Left renal pelvis (tissue), 4 donors: ENCODE measurements around the gene CPA4. TPM values are rescaled to one million over a fixed set of nuclear protein-coding genes. Genes with fewer than 3 reads are reported as not detected.

Experiments used
- DNase-seq, 4 donors: peaks; one replicate each; pipeline ENCODE4 v3.0.0-alpha.2; 2013; ENCODE audit warnings: low read depth in 4 of 4, low spot score in 3 of 4
- polyA plus RNA-seq, 4 donors: library from polyadenylated mRNA; unstranded; fragments of 120-200 nt; gene quantifications; one replicate each; pipeline ENCODE4 v1.2.1, GENCODE V29; 2013; ENCODE audit not compliant: insufficient read length in 4 of 4

Gene CPA4
- polyA plus RNA-seq, 4 donors = 0.32 to 1.5 (median 0.36) TPM

DNA sequence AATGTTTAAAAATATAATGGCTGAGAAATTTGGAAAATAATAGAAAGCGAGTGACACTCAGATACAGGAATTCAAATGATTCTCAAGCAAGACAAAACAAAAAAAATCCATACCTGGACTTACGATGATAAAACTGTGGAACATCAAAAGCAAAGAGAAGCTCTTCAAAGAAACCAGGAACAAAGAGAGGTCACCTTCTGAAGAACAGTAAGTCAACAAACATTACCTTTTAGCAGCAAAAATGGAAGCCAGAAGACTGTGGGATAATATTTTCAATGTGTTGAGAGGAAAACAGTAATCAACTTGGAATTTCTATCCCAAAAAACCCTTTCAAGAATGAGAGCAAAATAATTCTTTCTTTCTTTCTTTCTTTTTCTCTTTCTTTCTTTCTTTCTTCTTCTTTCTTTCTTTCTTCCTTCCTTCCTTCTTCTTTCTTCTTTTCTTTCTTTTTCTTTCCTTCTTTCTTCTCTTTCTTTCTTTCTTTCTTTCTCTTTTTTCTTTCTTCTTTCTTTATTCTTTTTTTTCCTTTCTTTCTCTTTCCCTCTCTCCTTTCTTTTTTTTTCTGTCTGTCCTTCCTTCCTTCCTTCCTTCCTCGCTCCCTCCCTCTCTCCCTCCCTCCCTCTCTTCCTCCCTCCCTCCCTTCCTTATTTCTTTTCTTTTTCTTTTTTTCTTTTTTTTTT is 49.9 kb downstream of the CPA4 start:
- no peak for DNase-seq

DNA sequence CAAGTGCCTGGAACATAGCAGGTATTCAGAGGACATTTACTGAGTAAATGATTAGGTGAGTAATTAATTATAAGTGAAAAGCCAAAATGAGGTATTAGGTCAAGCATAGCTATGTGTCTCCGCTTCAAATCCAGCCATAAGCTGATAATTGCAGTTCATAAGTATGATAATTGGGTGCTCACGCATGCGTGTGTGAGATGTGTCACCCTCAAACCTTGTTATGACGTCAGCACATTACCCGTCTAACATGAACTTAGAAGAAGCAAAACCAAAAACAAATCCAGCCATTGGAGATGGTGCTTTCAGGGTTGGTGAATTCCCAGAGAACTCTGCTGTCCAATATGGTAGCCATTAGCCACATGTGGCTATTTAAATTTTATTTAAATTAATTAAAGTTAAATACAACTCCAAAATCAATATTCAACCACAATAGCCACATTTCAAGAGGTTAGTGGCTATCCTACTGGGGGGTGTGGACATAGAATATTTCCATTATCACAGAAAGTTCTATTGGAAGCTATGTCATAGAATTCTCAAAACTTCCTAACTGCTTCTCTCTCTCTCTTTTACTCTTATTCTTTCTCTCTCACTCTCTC is 51.4 kb downstream of the CPA4 start, which contains the start of gene CPA5:
TSS of gene CPA5 (plus strand) at position 546 of the 596 bp plus-strand sequence. CDS start 1,670 bp downstream, outside the sequence.
- no peak for DNase-seq

DNA sequence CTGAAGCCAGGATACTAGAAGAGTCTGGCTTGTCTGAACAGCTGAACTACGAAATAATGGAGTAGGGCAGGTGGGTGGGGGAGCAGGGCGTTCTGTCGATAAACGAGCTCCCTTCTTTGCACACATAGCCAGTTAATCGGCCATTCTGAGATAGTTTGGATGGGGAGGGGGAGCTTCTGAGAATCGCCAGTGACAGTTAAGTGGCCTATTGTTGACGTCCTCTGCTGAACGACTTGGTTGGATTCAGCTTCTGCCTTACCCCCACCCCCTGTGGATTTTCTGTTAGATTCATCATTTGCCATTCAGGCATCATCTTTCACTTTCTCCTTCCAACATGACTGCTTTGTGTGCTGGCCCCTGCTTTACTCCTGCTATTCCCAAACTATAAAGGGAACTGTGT is 52.2 kb downstream of the CPA4 start:
- DNase-seq = no peak

DNA sequence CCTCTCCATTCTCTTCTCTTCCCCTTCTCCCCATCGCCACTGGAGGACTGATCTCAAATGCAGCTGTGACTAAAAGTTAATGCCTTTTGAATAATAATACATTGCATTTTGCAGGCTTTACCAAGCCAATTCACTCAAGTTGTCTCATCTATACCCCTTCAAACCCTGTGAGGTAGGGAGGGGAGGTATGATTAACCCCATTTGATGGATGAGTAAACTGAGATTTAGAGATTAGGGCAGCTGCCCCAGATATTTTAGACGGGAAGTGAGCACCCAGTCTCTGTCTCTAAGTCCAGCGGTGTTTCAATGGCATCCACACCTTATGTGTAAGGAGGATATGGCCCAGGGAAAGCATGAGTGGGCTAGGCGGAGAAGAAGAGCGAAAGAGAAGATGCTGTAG is 52.8 kb downstream of the CPA4 start:
- DNase-seq = no peak

DNA sequence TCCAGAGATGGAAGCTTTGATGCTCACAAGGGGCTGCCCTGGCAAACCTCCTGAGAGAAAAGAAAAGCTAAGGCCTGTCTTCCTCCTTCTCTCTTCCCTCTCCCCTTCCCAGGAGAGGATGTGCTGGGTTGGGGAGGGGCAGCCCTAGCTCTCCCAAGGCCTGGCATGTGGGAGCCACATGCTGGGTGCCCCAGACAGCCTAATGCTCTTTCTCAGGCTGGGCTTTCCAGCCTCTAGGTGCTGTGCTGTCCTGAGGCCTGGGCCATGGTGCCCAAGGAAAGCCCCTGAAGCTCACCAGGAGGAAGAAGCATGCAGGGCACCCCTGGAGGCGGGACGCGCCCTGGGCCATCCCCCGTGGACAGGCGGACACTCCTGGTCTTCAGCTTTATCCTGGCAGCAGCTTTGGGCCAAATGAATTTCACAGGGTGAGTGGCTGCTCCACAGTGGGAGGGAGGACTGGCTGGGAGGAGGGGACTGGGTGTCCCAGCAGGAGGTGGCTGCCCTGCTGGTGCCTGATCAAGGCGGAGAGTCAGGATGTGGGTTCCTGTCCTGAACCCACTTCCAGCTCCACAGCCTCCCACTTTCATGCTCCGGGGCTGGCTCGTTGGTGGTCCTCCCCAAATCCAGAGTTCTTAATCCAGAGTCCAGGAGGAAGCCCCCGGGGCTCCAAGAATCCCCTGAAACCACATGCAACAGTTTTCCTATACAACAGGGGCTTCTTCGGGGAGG is 53.4 kb downstream of the CPA4 start:
- DNase-seq = no peak

DNA sequence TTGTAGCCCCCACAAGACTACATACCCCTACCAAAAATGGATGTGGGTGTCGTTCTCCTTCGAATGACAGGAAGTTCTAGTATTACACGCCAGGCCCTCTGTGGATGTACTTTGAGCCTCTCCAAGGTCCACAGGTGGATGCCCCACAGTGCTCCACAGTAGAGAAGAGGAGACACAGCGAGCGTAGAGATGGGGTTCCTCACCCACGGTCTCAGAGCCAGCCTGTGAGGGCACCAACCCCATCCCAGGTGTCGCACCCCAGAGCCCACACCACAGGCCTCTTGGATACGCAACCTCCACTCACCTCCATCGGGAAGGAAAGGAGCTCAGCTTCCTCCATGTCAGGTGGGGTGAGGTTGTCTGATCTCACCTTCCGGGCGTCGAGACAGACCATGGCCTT is 54.0 kb downstream of the CPA4 start:
- no peak for DNase-seq

DNA sequence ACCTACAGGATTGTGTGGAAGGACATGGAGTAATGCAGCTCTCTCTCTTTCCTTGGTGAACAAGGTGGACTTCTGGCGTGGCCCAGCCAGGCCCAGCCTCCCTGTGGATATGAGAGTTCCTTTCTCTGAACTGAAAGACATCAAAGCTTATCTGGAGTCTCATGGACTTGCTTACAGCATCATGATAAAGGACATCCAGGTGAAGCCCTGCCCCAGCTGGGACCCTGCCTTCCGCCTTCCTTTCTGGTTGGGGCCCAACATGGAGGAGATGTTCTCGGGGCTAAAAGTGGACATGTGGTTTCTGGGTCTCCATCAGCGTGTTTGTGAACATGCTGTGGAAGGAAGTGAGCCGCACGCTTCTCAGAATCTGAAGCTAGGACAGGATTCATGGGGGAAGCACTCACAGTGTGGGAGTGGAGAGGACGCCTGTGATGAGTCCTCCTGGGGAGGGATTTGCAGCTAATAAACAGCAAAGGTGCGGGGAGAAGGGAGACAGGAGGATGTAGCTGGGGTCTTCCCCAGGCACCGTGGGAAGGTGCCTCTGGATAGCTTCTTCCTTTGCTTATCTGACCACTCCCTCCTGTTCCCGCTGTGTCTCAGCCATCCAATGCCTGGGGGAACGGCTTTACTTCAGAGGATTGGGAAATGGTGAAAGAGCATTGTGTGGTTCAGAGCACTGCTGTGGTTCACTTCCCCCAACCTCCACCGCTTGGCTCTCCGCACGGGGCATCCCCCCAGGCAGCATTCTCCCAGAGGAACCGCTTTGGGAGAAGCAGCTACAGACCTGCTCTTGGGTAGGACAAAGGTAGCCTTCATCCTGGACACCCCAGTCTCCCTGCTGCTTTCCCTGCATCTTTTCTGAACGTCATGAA is 57.2 kb downstream of the CPA4 start:
- DNase-seq = no peak

DNA sequence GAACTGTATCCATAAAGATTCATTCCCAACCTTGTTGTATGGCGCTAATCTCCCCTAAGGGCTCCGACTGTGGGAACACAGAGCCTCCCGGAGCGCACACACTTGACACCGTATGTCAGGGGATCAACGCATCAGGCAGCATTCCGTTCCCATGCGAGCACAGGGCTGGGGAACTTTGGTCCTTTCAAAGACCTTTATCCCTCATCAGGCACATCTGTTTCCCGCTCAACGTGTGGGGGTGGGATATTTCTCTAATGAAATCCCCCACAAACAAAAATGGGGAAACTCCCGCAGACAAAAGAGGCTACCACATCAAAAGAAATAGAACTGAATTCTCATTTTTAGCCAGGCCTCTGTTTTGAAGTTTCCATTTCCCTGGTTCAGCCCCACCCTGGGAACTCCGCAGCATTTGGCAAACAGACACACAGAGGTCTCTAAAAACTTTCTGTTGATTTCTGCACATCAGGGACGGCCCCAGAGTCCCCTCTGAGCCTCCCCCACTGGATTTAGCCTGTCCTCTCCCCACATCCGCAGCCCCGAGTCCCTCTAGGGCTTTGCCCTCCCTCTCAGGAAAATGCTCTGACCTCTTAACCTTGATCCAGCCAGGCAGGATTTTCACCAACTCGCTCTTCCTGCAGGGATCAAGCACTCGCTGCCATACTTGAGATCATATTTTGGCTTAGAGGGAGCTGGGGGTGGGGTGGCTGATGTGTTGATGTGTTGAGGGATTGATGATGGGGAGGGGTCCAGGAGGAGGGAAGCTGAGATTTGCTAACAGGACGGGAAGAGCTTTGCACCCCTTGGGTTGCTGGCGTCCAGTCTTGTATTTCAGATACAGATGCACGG is 58.2 kb downstream of the CPA4 start:
- DNase-seq = no peak

DNA sequence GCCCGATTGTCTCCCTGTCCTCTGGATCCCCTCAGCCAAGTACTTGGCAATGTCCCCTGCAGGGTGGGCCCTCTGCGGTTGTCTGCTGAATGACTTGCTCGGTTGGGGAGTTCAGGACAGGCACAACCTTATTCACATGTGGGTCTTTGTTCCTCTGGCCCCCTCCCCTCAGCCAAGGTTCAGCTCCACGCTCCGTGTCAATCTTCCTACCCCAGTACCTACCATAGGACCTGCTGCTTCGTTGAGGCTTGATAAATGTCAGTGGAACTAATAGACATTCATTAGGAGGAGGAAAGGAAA is 58.8 kb downstream of the CPA4 start:
- no peak for DNase-seq

DNA sequence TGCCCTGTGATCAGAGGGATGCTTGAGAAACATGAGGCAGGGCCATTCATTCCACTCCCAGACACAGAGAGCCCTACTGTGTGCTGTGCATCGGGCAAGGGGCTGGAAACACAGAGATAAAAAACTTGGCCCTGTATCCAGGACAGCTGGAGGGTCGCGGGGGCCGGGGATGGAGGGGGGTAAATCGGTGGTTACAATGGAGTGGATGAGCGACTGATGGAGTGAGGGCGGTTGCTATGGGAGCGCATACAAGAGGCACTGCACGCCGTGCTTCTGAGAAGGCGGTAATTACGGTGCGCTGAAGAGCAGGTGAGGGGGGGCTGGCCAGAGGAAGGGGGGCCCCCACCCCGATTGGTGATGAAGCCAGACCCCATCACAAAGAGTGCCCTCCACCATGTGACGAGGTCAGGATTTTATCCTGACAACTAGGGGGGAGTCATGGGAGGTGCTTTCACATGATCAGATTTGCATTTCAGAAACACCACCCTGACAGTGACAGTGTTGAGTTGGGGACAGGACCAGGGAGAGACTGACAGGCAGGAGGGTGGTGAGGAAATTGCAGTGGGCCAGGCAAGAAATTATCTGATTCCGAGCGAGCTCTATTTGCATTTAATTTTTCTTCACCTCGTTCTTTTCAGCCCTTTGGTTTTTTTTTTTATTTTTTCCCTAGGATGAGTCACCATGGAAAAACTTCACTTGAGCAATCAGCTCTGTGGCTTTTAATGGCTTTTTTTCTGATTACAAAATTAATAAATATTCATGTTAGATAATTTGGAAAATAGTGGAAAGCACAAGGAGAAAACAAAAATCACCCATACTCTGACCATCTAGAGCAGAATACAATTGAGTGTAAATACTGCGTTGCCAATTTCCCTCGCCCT is 59.5 kb downstream of the CPA4 start:
- no peak for DNase-seq

DNA sequence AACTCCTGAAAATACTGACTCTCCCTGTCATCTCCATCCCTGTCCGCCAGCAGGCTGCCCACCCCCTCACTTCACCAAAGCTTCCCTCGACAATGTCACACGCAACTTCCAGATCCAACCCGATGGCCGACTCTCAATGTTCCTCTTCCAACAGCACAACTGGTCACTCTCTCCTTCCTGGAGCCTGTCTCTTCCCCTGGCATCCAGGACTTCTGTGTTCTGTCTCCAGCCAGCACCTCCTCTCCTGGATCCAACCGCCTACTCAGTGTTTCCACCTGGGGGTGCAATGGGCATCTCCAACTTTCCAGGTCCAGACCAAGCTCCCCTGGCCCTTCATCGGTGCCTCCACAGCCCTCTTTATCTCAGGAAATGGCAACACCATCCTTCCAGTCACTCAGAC is 60.2 kb downstream of the CPA4 start:
- no peak for DNase-seq

DNA sequence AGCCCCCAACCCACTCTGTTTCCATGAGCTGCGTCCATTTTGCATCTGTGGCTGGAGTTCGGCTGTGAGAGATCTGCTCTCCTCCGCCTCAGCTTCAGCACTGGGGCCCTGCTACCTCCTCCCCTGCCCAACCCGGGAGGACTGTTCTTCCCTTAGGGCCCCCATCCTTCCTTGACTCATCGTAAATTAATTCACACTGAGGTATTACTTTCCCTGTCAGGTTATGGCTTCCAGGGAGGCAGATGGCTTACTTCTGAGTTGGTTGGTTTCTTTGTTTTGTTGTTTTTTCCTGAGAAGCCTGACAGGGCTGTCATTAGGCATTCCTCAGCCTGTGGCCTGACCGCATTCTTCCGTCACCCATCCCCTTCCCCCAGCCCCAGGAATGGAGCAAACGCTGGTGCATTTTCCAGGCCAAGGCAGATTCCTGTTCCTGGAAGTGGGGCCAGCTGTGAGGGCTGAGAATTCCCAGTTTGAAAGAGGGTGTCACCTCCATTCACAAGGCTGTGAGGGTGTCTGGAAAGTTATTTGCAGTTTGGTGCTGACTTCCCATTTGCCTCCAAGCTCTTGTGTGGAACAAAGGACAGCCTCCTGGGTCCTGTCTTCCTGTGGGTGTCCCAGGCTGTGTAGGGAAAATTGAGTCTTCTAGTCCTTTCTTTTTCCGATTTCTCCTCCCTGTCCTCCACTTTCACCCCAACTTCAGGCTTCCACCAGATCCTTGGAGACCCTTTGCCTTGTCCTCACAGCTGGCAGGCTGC is 63.3 kb downstream of the CPA4 start:
- DNase-seq = peak; percentile 81 to 90 (median 82)

DNA sequence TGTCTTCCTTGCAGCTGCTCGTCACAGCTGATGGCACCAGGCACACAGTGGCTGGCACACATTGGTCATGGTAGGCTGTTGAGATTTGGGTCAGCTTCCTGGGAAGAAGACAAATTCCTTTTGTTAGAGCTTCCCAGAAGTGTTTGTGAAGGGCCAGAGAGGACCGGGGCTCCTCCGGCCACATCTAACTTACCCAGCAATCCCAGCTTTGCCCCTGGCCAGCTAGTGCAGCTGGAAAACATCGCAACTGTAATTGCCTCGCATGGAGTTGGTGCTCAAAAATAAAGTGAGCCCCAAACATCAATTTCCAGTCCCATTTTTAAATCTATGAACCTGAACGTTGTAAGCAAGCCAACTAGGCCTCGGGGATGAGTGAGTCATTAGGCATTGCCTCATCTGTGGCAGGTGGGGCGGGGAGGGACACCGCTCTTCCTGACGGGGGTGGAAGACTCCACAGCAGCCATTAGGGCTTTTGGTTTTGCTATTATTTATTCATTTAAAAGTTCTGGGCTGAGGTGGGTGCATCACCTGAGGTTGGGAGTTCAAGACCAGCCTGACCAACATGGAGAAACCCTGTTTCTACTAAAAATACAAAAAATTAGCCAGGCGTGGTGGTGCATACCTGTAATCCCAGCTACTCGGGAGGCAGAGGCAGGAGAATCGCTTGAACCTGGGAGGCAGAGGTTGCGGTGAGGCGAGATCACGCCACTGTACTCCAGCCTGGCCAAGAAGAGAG is 64.1 kb downstream of the CPA4 start:
- DNase-seq = no peak

DNA sequence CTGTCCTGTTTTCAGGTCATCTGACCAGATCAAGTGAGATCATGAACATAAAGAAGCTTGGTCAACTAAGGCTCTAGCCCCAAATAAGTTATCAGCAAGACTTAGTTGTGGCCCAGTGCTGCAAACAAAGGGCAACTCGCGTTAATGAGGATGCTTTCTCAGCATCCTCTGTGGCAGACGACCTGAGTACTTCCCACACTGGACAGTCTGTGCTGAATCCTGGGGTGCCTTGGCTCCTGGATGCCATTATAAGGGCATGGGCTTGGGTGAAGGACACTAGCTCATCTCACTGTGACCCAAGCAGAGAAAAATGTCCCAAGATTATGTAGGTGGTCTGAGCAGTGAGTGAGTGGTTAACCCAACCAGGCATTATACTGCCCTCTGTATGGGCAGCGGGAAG is 65.5 kb downstream of the CPA4 start:
- no peak for DNase-seq

DNA sequence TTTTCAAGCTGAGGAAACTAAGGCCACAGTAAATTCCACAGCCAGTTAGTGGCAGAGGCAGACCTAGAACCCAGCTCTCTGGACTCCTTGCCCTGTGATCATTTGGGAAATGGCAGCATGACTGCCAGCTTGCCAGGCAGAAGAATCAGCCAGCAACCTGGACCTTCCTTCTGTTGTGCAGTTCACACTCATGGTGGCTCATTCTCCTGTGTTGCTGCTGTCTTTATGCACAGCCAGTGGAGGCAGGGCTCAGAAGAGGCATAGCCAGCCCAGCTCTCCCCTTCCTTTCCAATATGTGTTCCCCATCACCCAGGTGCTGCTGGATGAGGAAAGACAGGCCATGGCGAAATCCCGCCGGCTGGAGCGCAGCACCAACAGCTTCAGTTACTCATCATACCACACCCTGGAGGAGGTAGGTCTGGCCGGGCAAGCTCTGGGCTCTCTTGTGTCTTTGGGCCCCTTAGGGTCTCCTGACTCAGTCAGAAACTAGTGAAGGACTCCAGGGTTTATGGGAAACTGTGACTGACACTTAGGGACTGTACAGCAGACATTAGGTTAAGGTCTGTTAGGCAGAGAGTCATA is 66.4 kb downstream of the CPA4 start:
- no peak for DNase-seq

DNA sequence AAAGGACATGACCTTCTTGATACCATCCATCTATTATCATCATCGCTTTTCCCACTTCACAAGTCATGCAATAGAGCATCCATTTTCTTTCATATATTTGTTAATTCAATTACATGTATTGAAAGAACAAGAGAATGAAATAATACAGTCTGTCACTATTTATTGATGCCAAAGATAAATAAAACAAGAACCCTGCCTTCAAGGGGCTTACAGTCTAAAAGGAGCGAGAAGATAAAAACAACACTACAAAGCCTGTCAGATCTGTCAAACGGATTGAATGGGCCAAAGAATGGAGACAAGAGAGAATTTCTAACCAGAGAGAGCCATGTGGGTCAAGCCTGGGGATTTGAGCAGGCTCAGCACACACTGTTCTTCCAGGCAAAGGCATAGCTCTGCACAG is 67.6 kb downstream of the CPA4 start:
- DNase-seq = no peak

DNA sequence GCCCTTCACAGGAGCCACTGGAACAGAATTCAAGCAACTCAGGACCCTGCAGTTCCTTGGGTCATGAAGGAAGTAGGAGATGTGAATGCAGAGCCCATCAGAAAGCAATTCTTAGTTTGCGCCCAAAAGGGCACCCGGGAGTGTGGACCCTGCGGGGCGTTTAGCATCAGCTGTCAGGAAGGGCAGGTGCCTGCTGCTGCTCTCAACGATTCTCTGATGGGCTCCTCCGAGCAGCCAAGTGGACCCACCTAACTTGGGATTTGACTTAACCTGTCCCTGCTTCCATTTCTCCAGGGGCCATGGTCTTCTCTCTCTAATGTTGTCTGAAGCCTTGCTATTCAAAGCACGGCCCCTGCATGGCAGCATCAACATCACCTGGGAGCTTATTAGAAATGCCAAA is 68.7 kb downstream of the CPA4 start:
- no peak for DNase-seq
